22Rv1 (cell line): ENCODE measurements around the gene SULT1A2.
"Not testable (repeated sequence)": the region's sequence is repeated elsewhere in the genome, so short reads cannot be mapped to it uniquely, and the experiment has no call there.

Experiments
- H3K27ac ChIP-seq: fragments of 450-650 bp; 2 replicates; pipeline ENCODE4 v1.5.1; 2017
- CTCF ChIP-seq: fragments of 450-650 bp; IDR thresholded peaks from 2 replicates; pipeline ENCODE4 v1.5.1; 2017; ENCODE audit warnings: mild to moderate bottlenecking
- ZFX ChIP-seq: fragments of 450-650 bp; IDR thresholded peaks from 2 replicates; pipeline ENCODE4 v1.6.1; 2017; ENCODE audit warnings: antibody characterized with exemption, borderline replicate concordance

The SULT1A2 gene

GRCh38 chr16:28596840-28597691, at the start of gene SULT1A2:
Gene SULT1A2 (minus strand): TSS chr16:28597050. CDS start chr16:28595930, 1,120 bp downstream.
- TF ChIP-seq ZFX (no peak), CTCF (no peak)
- H3K27ac ChIP-seq, result no peak within 1 kb of the TSS

- not testable (repeated sequence) for H3K27ac ChIP-seq
These were observed 43.1 kb upstream of the SULT1A2 start for GRCh38 chr16:28639959-28640358.

- H3K27ac ChIP-seq, result not testable (repeated sequence)
These were observed 41.5 kb upstream of the SULT1A2 start for GRCh38 chr16:28638359-28638758.

- H3K27ac ChIP-seq, result not testable (repeated sequence)
These were observed 40.9 kb upstream of the SULT1A2 start, which contains the start of gene NPIPB8 for GRCh38 chr16:28637765-28638164. Gene NPIPB8 (plus strand): TSS chr16:28638065. CDS start chr16:28638361, 296 bp downstream.

- not testable (repeated sequence) for H3K27ac ChIP-seq
These were observed 39.4 kb upstream of the SULT1A2 start for GRCh38 chr16:28636093-28636823.

GRCh38 chr16:28630905-28631304, 34.1 kb upstream of the SULT1A2 start:
- H3K27ac ChIP-seq, result not testable (repeated sequence)

GRCh38 chr16:28623172-28623711, 26.4 kb upstream of the SULT1A2 start:
- no peak for TF ChIP-seq ZFX
- no peak for TF ChIP-seq CTCF
- H3K27ac ChIP-seq, result peak overlapping the region; percentile 72

GRCh38 chr16:28622532-28623171, 25.8 kb upstream of the SULT1A2 start:
- peak overlapping the region; percentile 72 for H3K27ac ChIP-seq

- TF ChIP-seq ZFX (no peak), CTCF (no peak)
- peak overlapping the region; percentile 72 for H3K27ac ChIP-seq
These were observed 24.8 kb upstream of the SULT1A2 start for GRCh38 chr16:28621481-28622155.

GRCh38 chr16:28620316-28620715, 23.5 kb upstream of the SULT1A2 start:
- H3K27ac ChIP-seq, result not testable (repeated sequence)

- no peak overlapping the region for H3K27ac ChIP-seq
- TF ChIP-seq ZFX, result no peak
- no peak for TF ChIP-seq CTCF
These were observed 21.0 kb upstream of the SULT1A2 start for GRCh38 chr16:28617874-28618273.
